22Rv1 (cell line): Measurements from ENCODE around the gene SERPINB6.

Experiments
- H3K27ac ChIP-seq: fragments of 450-650 bp; 2 replicates; pipeline ENCODE4 v1.5.1; 2017
- CTCF ChIP-seq: fragments of 450-650 bp; IDR thresholded peaks from 2 replicates; pipeline ENCODE4 v1.5.1; 2017; ENCODE audit warnings: mild to moderate bottlenecking
- ZFX ChIP-seq: fragments of 450-650 bp; IDR thresholded peaks from 2 replicates; pipeline ENCODE4 v1.6.1; 2017; ENCODE audit warnings: antibody characterized with exemption, borderline replicate concordance

SERPINB6 gene

GRCh38 chr6:2971420-2972218, at the start of gene SERPINB6:
Gene SERPINB6, minus strand, starts transcription at chr6:2971567. Its CDS starts 12,235 bp downstream, at chr6:2959332.
- peak within 1 kb of the TSS; percentile 80 for H3K27ac ChIP-seq

GRCh38 chr6:3019749-3020320, 48.5 kb upstream of the SERPINB6 start:
- H3K27ac ChIP-seq = no peak overlapping the region
- TF ChIP-seq ZFX = no peak
- no peak for TF ChIP-seq CTCF

More at GRCh38 chr6:2971420-2972218, at the start of gene SERPINB6:
- TF ChIP-seq CTCF (no peak), ZFX (no peak)

GRCh38 chr6:3019065-3019464, 47.7 kb upstream of the SERPINB6 start:
- no peak overlapping the region for H3K27ac ChIP-seq
- TF ChIP-seq ZFX (no peak), CTCF (no peak)

DNA sequence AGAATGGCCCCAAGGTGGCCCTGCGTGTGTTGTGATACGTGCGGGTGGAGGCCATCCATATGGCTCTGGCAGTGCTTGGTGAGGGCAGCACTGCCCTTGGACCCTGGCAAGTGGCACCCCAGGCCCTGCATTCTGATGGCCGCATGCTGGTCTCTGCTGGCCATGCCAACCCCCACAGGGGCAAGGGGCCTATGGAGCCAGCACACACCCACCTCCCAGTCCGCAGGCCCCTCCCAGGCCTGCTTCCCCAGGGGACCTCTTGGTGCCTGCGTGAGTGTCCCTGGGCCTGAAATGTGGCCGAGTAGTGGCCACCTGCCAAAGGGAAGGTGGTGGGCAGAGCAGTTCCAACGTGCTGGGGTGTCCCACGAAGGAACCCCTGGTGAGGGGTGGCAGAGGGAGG, 45.9 kb upstream of the SERPINB6 start:
- TF ChIP-seq CTCF = no peak
- TF ChIP-seq ZFX = no peak
- no peak overlapping the region for H3K27ac ChIP-seq

- TF ChIP-seq CTCF (no peak), ZFX (no peak)
- H3K27ac ChIP-seq = no peak overlapping the region
These were observed 45.3 kb upstream of the SERPINB6 start for GRCh38 chr6:3016473-3017280.

GRCh38 chr6:3015144-3015543, 43.8 kb upstream of the SERPINB6 start:
- no peak overlapping the region for H3K27ac ChIP-seq
- no peak for TF ChIP-seq ZFX
- no peak for TF ChIP-seq CTCF
